Measurements from ENCODE around the gene UNK. TPM values are rescaled to one million over a fixed set of nuclear protein-coding genes. Genes with fewer than 3 reads are reported as not detected.

UNK gene, protein sequence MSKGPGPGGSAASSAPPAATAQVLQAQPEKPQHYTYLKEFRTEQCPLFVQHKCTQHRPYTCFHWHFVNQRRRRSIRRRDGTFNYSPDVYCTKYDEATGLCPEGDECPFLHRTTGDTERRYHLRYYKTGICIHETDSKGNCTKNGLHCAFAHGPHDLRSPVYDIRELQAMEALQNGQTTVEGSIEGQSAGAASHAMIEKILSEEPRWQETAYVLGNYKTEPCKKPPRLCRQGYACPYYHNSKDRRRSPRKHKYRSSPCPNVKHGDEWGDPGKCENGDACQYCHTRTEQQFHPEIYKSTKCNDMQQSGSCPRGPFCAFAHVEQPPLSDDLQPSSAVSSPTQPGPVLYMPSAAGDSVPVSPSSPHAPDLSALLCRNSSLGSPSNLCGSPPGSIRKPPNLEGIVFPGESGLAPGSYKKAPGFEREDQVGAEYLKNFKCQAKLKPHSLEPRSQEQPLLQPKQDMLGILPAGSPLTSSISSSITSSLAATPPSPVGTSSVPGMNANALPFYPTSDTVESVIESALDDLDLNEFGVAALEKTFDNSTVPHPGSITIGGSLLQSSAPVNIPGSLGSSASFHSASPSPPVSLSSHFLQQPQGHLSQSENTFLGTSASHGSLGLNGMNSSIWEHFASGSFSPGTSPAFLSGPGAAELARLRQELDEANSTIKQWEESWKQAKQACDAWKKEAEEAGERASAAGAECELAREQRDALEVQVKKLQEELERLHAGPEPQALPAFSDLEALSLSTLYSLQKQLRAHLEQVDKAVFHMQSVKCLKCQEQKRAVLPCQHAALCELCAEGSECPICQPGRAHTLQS
- 10 to 100 TPM; 19.0 to 22.1 TPM for total RNA-seq

- H3K4me3 Mint-ChIP-seq, result peak within 1 kb of the TSS; percentile 88
Measured at GRCh38 chr17:75784473-75785015, at the start of gene UNK. Gene UNK, plus strand, starts transcription at chr17:75784806. Its CDS starts 75 bp downstream, at chr17:75784881.

GRCh38 chr17:75736173-75736835 lies 48.3 kb upstream of the UNK start:
- H3K4me1 Mint-ChIP-seq, result peaks cover 4% of the 10 kb centered on the region
- H3K27ac Mint-ChIP-seq, result no peak overlapping the region
- ATAC-seq (replicated peaks), result no peak
- H3K9me3 Mint-ChIP-seq, result no peaks in the 10 kb centered on the region
- H3K27me3 Mint-ChIP-seq, result peaks cover 3% of the 10 kb centered on the region
- no peaks in the 10 kb centered on the region for H3K36me3 Mint-ChIP-seq (ENCODE audit: low read depth)
- H3K4me3 Mint-ChIP-seq, result no peak overlapping the region

More at GRCh38 chr17:75784473-75785015, at the start of gene UNK:
- H3K36me3 Mint-ChIP-seq (ENCODE audit: low read depth), result peaks cover 36% of the 10 kb centered on the region
- H3K4me1 Mint-ChIP-seq, result peaks cover 22% of the 10 kb centered on the region
- ATAC-seq (replicated peaks), result peak; percentile 67
- peak within 1 kb of the TSS; percentile 98 for H3K27ac Mint-ChIP-seq
- H3K27me3 Mint-ChIP-seq, result no peaks in the 10 kb centered on the region
- H3K9me3 Mint-ChIP-seq, result no peaks in the 10 kb centered on the region

- H3K27me3 Mint-ChIP-seq, result peaks cover 3% of the 10 kb centered on the region
- H3K4me3 Mint-ChIP-seq, result no peak overlapping the region
- no peaks in the 10 kb centered on the region for H3K9me3 Mint-ChIP-seq
- H3K36me3 Mint-ChIP-seq (ENCODE audit: low read depth), result no peaks in the 10 kb centered on the region
- H3K27ac Mint-ChIP-seq, result no peak overlapping the region
- ATAC-seq (replicated peaks), result no peak
- peaks cover 4% of the 10 kb centered on the region for H3K4me1 Mint-ChIP-seq
Measured at GRCh38 chr17:75737133-75737962, 47.3 kb upstream of the UNK start.

GRCh38 chr17:75738218-75738802 lies 46.3 kb upstream of the UNK start:
- Mint-ChIP-seq H3K27ac (peak overlapping the region; percentile 38), H3K27me3 (peaks cover 3% of the 10 kb centered on the region), H3K36me3 (ENCODE audit: low read depth) (no peaks in the 10 kb centered on the region), H3K9me3 (no peaks in the 10 kb centered on the region), H3K4me3 (no peak overlapping the region), H3K4me1 (peaks cover 4% of the 10 kb centered on the region)
- peak; percentile 68 for ATAC-seq (replicated peaks)

- no peak overlapping the region for H3K4me3 Mint-ChIP-seq
- H3K27ac Mint-ChIP-seq, result no peak overlapping the region
- peaks cover 3% of the 10 kb centered on the region for H3K27me3 Mint-ChIP-seq
- H3K9me3 Mint-ChIP-seq, result no peaks in the 10 kb centered on the region
- H3K36me3 Mint-ChIP-seq (ENCODE audit: low read depth), result no peaks in the 10 kb centered on the region
- peaks cover 4% of the 10 kb centered on the region for H3K4me1 Mint-ChIP-seq
- no peak for ATAC-seq (replicated peaks)
Measured at GRCh38 chr17:75739174-75739573, 45.4 kb upstream of the UNK start.

DNA sequence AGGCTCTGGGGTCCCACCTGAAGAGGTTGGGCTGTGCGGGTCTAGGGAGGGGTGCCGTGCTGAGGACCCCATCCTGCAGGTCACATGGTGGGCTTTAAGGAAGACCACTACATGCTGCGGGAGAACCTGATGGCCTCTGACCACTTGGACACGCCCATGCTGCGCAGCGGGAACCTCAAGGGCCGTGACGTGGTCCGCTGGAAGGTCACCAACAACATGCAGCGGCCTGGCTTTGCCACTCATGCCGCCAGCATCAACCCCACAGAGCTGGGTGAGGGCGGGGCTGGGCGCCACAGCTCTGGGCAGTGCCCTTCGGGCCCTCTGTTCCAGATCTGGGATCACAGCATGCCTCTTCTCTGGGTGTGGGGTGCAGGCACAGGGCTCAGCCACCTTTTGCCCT lies 44.8 kb upstream of the UNK start:
- no peaks in the 10 kb centered on the region for H3K9me3 Mint-ChIP-seq
- no peak for ATAC-seq (replicated peaks)
- H3K36me3 Mint-ChIP-seq (ENCODE audit: low read depth), result no peaks in the 10 kb centered on the region

DNA sequence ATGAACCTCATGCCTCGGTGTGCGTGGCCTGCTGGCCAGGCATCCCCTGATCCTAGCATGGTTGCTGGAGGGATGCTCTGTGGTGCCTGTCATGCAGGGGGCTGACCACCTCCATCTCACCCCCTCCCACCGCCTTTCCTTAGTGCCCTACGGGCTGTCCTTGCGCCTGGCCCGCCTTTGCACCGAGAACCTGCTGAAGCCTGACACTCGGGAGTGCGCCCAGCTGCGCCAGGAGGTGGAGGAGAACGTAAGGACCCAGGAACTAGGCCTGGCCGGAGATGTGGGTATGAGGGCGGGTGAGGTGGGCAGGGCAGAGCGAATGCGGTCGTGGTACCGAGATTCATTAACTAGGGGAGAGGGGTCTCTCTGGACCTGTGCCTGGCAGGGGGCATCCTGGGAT lies 44.4 kb upstream of the UNK start:
- no peak for ATAC-seq (replicated peaks)
- Mint-ChIP-seq H3K9me3 (no peaks in the 10 kb centered on the region), H3K4me1 (no peaks in the 10 kb centered on the region), H3K27ac (no peak overlapping the region), H3K27me3 (peaks cover 3% of the 10 kb centered on the region), H3K4me3 (no peak overlapping the region), H3K36me3 (ENCODE audit: low read depth) (no peaks in the 10 kb centered on the region)

More for the DNA sequence above, 44.8 kb upstream of the UNK start:
- Mint-ChIP-seq H3K4me1 (peaks cover under 1% of the 10 kb centered on the region), H3K27ac (no peak overlapping the region), H3K27me3 (peaks cover 3% of the 10 kb centered on the region), H3K4me3 (no peak overlapping the region)

DNA sequence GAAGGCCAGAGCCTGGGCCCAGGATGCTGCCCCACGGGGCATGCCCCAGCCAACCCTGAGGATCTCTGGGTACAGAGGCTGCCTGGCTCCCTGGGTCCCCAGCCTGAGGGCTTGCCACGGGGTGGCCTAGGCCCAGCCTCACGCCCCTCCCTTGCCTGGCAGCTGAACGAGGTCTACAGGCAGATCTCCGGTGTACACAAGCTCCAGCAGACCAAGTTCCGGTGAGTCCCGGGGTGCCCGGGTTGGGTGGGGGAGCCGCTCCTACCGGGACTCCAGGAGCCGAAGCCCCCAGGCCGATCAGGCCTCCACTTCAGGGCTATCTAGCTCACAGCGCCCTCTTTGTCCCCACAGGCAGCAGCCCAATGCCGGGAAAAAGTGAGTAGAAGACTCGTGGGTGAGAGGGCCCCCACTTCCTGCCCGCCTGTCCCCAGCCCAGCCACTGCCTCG lies 44.0 kb upstream of the UNK start:
- Mint-ChIP-seq H3K4me1 (no peaks in the 10 kb centered on the region), H3K27me3 (peaks cover 3% of the 10 kb centered on the region), H3K27ac (no peak overlapping the region), H3K4me3 (no peak overlapping the region), H3K36me3 (ENCODE audit: low read depth) (no peaks in the 10 kb centered on the region), H3K9me3 (no peaks in the 10 kb centered on the region)
- no peak for ATAC-seq (replicated peaks)

- no peak overlapping the region for H3K4me3 Mint-ChIP-seq
- no peaks in the 10 kb centered on the region for H3K9me3 Mint-ChIP-seq
- ATAC-seq (replicated peaks), result no peak
- H3K4me1 Mint-ChIP-seq, result no peaks in the 10 kb centered on the region
- peaks cover 3% of the 10 kb centered on the region for H3K27me3 Mint-ChIP-seq
- H3K36me3 Mint-ChIP-seq (ENCODE audit: low read depth), result no peaks in the 10 kb centered on the region
- no peak overlapping the region for H3K27ac Mint-ChIP-seq
Measured at GRCh38 chr17:75742337-75742736, 42.3 kb upstream of the UNK start.

DNA sequence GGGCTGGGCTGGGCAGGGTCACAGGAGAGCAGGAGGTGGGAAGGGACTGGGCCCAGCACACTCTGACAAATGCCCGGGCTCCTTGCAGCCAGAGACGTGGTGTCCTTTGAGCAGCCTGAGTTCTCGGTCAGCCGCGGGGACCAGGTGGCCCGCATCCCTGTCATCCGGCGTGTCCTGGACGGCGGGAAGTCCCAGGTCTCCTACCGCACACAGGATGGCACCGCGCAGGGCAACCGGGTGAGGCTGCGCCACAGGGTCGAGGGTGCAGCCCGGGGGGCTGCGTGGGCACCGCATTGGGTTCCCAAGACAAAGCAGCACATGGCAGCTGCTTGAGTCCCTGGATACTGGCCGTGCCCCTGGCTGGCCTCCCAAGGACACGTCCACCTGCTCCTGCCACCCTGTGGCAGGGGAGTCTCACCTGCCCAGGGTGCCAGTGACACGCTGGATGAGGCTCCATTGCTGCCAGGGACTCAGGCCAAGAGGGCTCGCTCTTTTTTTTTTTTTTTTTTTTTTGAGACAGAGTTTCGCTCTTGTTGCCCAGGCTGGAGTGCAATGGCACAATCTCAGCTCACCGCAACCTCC lies 40.9 kb upstream of the UNK start:
- Mint-ChIP-seq H3K4me3 (no peak overlapping the region), H3K36me3 (ENCODE audit: low read depth) (no peaks in the 10 kb centered on the region), H3K27ac (no peak overlapping the region), H3K9me3 (no peaks in the 10 kb centered on the region), H3K27me3 (peaks cover 3% of the 10 kb centered on the region), H3K4me1 (peaks cover 4% of the 10 kb centered on the region)
- ATAC-seq (replicated peaks), result no peak

DNA sequence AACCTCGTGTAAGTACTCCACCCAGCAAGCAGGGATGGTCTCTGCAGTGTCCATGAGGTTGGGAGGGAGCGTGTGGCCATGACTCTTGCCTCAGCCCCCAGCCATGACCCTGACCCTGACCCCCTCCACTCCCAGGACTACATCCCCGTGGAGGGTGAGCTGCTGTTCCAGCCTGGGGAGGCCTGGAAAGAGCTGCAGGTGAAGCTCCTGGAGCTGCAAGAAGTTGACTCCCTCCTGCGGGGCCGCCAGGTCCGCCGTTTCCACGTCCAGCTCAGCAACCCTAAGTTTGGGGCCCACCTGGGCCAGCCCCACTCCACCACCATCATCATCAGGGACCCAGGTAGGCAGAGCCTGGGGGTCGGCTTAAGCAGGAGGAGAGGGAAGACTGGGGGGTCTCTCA lies 35.9 kb upstream of the UNK start:
- no peak overlapping the region for H3K27ac Mint-ChIP-seq
- H3K27me3 Mint-ChIP-seq, result peaks cover 3% of the 10 kb centered on the region
- no peak for ATAC-seq (replicated peaks)
- no peaks in the 10 kb centered on the region for H3K9me3 Mint-ChIP-seq
- H3K36me3 Mint-ChIP-seq (ENCODE audit: low read depth), result no peaks in the 10 kb centered on the region
- H3K4me3 Mint-ChIP-seq, result no peak overlapping the region
- peaks cover 4% of the 10 kb centered on the region for H3K4me1 Mint-ChIP-seq

- peaks cover 3% of the 10 kb centered on the region for H3K27me3 Mint-ChIP-seq
- H3K4me3 Mint-ChIP-seq, result no peak overlapping the region
- no peak overlapping the region for H3K27ac Mint-ChIP-seq
- no peaks in the 10 kb centered on the region for H3K36me3 Mint-ChIP-seq (ENCODE audit: low read depth)
- peaks cover 7% of the 10 kb centered on the region for H3K4me1 Mint-ChIP-seq
- ATAC-seq (replicated peaks), result peak; percentile 69
- H3K9me3 Mint-ChIP-seq, result no peaks in the 10 kb centered on the region
Measured at GRCh38 chr17:75749545-75750389, 34.8 kb upstream of the UNK start.

All from activated T-helper 17 cell treated with anti-CD3 and anti-CD28 coated beads, Interleukin-2, amount 50 U/mL, for 72 hours (primary cell).